GM23338 (cell line): ENCODE data around the gene AFAP1. TPM values are rescaled to one million over a fixed set of nuclear protein-coding genes. Genes with fewer than 3 reads are reported as not detected.
A peak's percentile ranks its signal among the peaks of the same experiment; 100 is the strongest.

Experiments used
- ATAC-seq: fragments of 200-7000 bp; cut with Tn5 transposase; 3 replicates; pipeline ENCODE4 v1.9.1; 2020
- DNase-seq: peaks from one replicate; pipeline ENCODE4 v3.0.0-alpha.2; 2015; ENCODE audit warnings: low spot score
- H2AFZ ChIP-seq: fragments of 200-600 bp; sonication (generic); 2 replicates; pipeline ENCODE4 v1.8.0; 2016; ENCODE audit warnings: antibody characterized with exemption, mild to moderate bottlenecking, moderate library complexity
- H3F3A ChIP-seq: fragments of 200-600 bp; sonication (generic); replicated peaks from 2 replicates; pipeline ENCODE4 v1.8.0; 2017; ENCODE audit warnings: antibody characterized with exemption, mixed run types, low read depth
- H3K27ac ChIP-seq: fragments of 200-600 bp; sonication (generic); 2 replicates; pipeline ENCODE4 v1.6.1; 2016; ENCODE audit warnings: low read depth
- H3K27me3 ChIP-seq: fragments of 200-600 bp; sonication (generic); 2 replicates; pipeline ENCODE4 v1.8.0; 2016; ENCODE audit warnings: mild to moderate bottlenecking, mixed run types, moderate library complexity; ENCODE audit not compliant: insufficient read depth
- H3K36me3 ChIP-seq: fragments of 200-600 bp; sonication (generic); 2 replicates; pipeline ENCODE4 v1.8.0; 2016; ENCODE audit warnings: mild to moderate bottlenecking; ENCODE audit not compliant: insufficient read depth
- H3K4me1 ChIP-seq: fragments of 200-600 bp; sonication (generic); 2 replicates; pipeline ENCODE4 v1.8.0; 2016; ENCODE audit warnings: mild to moderate bottlenecking, moderate library complexity; ENCODE audit not compliant: insufficient read depth
- H3K4me2 ChIP-seq: fragments of 200-600 bp; sonication (generic); 2 replicates; pipeline ENCODE4 v1.7.1; 2017; ENCODE audit warnings: mixed run types
- H3K4me3 ChIP-seq: fragments of 200-600 bp; sonication (generic); 2 replicates; pipeline ENCODE4 v1.6.1; 2016; ENCODE audit warnings: mixed run types
- H3K79me2 ChIP-seq: fragments of 200-600 bp; sonication (generic); replicated peaks from 2 replicates; pipeline ENCODE4 v1.8.0; 2017; ENCODE audit warnings: mild to moderate bottlenecking; ENCODE audit not compliant: insufficient read depth
- H3K9me2 ChIP-seq: fragments of 200-600 bp; sonication (generic); 2 replicates; pipeline ENCODE4 v1.8.0; 2017; ENCODE audit not compliant: insufficient read depth
- H4K20me1 ChIP-seq: fragments of 200-600 bp; sonication (generic); replicated peaks from 2 replicates; pipeline ENCODE4 v1.8.0; 2017; ENCODE audit warnings: mild to moderate bottlenecking; ENCODE audit not compliant: insufficient read depth
- H3K27ac Mint-ChIP-seq: 2 replicates; pipeline ENCODE4 v1.8.0; 2020; ENCODE audit warnings: inconsistent platforms, mild to moderate bottlenecking, moderate library complexity, mixed read lengths
- H3K27me3 Mint-ChIP-seq: 3 replicates; pipeline ENCODE4 v1.8.0; 2022; ENCODE audit warnings: low read depth, mild to moderate bottlenecking, moderate library complexity, mixed read lengths, inconsistent platforms; ENCODE audit not compliant: insufficient read depth, poor library complexity
- H3K36me3 Mint-ChIP-seq: 3 replicates; pipeline ENCODE4 v1.8.0; 2021; ENCODE audit warnings: low read depth, mild to moderate bottlenecking, inconsistent platforms, moderate library complexity, mixed read lengths
- H3K4me1 Mint-ChIP-seq: 3 replicates; pipeline ENCODE4 v1.8.0; 2020; ENCODE audit warnings: mild to moderate bottlenecking, inconsistent platforms, mixed read lengths
- H3K4me3 Mint-ChIP-seq: 3 replicates; pipeline ENCODE4 v1.8.0; 2021; ENCODE audit warnings: moderate library complexity, mild to moderate bottlenecking, inconsistent platforms, mixed read lengths
- H3K9me3 Mint-ChIP-seq: 3 replicates; pipeline ENCODE4 v1.8.0; 2020; ENCODE audit warnings: moderate library complexity, mild to moderate bottlenecking, inconsistent platforms, mixed read lengths
- CREB1 ChIP-seq: fragments of 250-450 bp; sonication (Bioruptor Pico); IDR thresholded peaks from 2 replicates; pipeline ENCODE4 v1.5.0; 2020; ENCODE audit warnings: low read depth, mild to moderate bottlenecking, moderate library complexity
- EZH2 ChIP-seq: fragments of 200-600 bp; sonication (generic); IDR thresholded peaks from one replicate; pipeline ENCODE4 v1.8.0; 2017; ENCODE audit warnings: antibody characterized with exemption, mild to moderate bottlenecking, low read depth; ENCODE audit not compliant: unreplicated experiment
- JUNB ChIP-seq: IDR thresholded peaks from one replicate; pipeline ENCODE4 v1.6.1; 2016; ENCODE audit warnings: antibody characterized with exemption; ENCODE audit not compliant: unreplicated experiment
- NANOG ChIP-seq: IDR thresholded peaks from 2 replicates; pipeline ENCODE4 v1.6.1; 2016; ENCODE audit warnings: antibody characterized with exemption, borderline replicate concordance
- POLR2AphosphoS5 ChIP-seq: IDR thresholded peaks from 2 replicates; pipeline ENCODE4 v1.6.1; 2016; ENCODE audit warnings: antibody characterized with exemption, low read depth
- STAT1 ChIP-seq: IDR thresholded peaks from one replicate; pipeline ENCODE4 v1.6.1; 2016; ENCODE audit warnings: antibody characterized with exemption; ENCODE audit not compliant: unreplicated experiment
- ZNF114 ChIP-seq: fragments of 250-450 bp; sonication (Bioruptor Pico); IDR thresholded peaks from 2 replicates; pipeline ENCODE4 v1.5.0; 2020; ENCODE audit warnings: mild to moderate bottlenecking, moderate library complexity
- ZNF331 ChIP-seq: fragments of 250-450 bp; sonication (Bioruptor Pico); IDR thresholded peaks from 2 replicates; pipeline ENCODE4 v1.5.0; 2020; ENCODE audit warnings: low read depth, mild to moderate bottlenecking, moderate library complexity
- polyA plus RNA-seq: library from polyadenylated mRNA; unstranded; fragments of >200 nt; fragmentation: Nextera tagmentation; extraction: Ambion mirVana; gene quantifications from 2 replicates; pipeline ENCODE4 v1.2.1, GENCODE V29; 2016
- total RNA-seq: library from RNA; depleted of rRNA; stranded (reverse); fragments of >200 nt; shearing (Covaris generic); gene quantifications from 2 replicates; pipeline ENCODE4 v1.2.3, GENCODE V29; 2014
- TF ChIP-seq, protein P1 (sequence below): IDR thresholded peaks from 2 replicates; pipeline ENCODE4 v1.6.1; 2016; ENCODE audit warnings: antibody characterized with exemption
- TF ChIP-seq, protein P2 (sequence below): fragments of 250-450 bp; sonication (Bioruptor Pico); IDR thresholded peaks from 2 replicates; pipeline ENCODE4 v1.5.0; 2020; ENCODE audit warnings: mild to moderate bottlenecking, moderate library complexity
- TF ChIP-seq, protein P3 (sequence below), 2 experiments: fragments of 200-600 bp in 1 of 2; sonication (generic) in 1 of 2; conservative IDR thresholded peaks; 2 replicates each; pipeline versions ENCODE4 v1.5.1 to v1.6.1; 2016 to 2017; ENCODE audit warnings: antibody characterized with exemption in 2 of 2, low read depth in 2 of 2, mild to moderate bottlenecking in 2 of 2, moderate library complexity in 1 of 2

Gene AFAP1
- total and polyA plus RNA-seq, 2 experiments from 2014 or later, result 6.5 to 21.5 TPM

DNA sequence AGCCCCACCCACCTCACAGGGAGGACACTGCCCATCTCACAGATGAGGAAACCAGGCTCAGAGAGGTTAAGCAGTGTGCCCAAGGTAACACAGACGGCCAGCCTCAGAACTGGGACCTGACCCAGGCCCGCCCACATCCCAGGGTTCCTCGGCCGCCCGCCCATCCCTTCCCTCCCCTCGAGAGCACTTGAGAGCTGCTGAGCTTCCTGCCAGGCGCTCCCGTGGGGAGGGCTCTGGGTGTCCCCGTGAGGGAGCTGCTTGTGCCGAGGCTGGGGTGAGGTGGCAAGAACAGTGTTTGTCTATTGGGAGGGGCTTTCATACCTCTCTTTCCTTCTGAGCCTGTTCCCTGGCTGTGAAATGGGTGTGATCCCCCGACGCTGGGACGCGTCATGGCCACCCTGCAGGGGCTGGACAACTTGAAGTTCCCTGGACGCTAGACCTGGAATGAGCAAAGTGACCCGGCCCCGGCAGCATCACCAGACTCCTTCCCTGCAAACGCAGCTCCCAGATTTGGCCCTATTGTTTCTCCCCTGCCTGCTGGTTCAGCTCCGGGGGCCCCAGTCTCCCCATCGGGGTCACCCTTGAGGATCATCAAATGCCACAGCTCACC lies 204.9 kb downstream of the AFAP1 start:
- Mint-ChIP-seq H3K36me3 (no peaks in the 10 kb centered on the region; the same call in 2 of the 3 replicates), H3K27me3 (peaks cover 2% of the 10 kb centered on the region), H3K4me1 (no peaks in the 10 kb centered on the region; the same call in 2 of the 3 replicates), H3K9me3 (no peaks in the 10 kb centered on the region), H3K27ac (no peak overlapping the region), H3K4me3 (no peak overlapping the region)
- H3K36me3 ChIP-seq, result no peaks in the 10 kb centered on the region
- H3K79me2 ChIP-seq, result no peaks in the 10 kb centered on the region
- no peaks in the 10 kb centered on the region for H3F3A ChIP-seq
- no peaks in the 10 kb centered on the region for H3K27me3 ChIP-seq
- no peaks in the 10 kb centered on the region for H4K20me1 ChIP-seq
- ATAC-seq (no peak), DNase-seq (no peak)
- no peak overlapping the region for H2AFZ ChIP-seq
- H3K4me2 ChIP-seq, result no peak overlapping the region
- H3K9me2 ChIP-seq, result no peaks in the 10 kb centered on the region
- TF ChIP-seq JUNB, result no peak
- TF ChIP-seq, protein P1, sequence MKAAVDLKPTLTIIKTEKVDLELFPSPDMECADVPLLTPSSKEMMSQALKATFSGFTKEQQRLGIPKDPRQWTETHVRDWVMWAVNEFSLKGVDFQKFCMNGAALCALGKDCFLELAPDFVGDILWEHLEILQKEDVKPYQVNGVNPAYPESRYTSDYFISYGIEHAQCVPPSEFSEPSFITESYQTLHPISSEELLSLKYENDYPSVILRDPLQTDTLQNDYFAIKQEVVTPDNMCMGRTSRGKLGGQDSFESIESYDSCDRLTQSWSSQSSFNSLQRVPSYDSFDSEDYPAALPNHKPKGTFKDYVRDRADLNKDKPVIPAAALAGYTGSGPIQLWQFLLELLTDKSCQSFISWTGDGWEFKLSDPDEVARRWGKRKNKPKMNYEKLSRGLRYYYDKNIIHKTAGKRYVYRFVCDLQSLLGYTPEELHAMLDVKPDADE, result no peak
- no peak for TF ChIP-seq NANOG
- no peaks in the 10 kb centered on the region for H3K4me1 ChIP-seq
- no peak overlapping the region for H3K4me3 ChIP-seq
- H3K27ac ChIP-seq, result no peak overlapping the region

DNA sequence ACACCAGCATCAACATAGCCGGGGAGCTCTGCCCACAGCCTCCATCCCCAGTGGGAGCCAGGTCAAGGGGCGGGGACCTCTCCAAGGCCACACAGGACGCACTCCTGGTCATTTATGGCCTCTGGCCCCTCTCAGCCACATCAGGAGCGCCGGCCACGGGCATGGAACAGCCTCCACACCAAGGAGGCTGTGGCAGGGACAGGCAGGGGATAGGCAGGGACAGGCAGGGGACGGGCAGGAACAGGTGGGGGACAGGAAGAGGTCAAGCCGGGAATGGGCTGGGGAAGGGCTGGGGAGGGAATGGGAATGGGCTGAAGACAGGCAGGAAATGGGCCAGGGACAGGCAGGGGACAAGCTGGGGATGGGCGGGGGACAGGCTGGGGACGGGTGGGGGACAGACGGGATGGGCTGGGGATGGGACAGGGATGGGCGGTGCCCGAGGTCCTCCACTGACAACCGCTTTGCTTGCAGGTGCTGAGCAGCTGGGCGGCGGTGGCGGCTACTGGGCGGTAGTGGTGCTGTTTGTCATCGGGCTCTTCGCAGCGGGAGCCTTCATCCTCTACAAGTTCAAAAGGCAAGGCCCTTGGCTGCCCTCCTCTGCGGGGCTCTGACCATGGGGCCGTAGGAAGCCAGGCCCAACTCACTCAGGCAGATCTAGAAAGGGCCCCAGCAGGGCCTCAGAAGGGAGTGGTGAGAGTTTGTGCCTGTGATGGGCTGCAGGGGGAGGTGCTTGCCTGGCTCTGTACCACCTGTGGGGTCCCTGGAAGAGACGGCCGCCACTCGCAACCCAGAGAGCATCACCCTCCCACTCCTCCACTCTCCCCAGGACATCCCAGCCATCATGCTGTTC lies 205.6 kb downstream of the AFAP1 start:
- Histone ChIP-seq H3K9me2 (no peaks in the 10 kb centered on the region), H3K79me2 (no peaks in the 10 kb centered on the region), H3K27me3 (no peaks in the 10 kb centered on the region), H2AFZ (no peak overlapping the region), H3K36me3 (no peaks in the 10 kb centered on the region), H3K27ac (no peak overlapping the region), H3F3A (no peaks in the 10 kb centered on the region), H3K4me2 (no peak overlapping the region), H4K20me1 (no peaks in the 10 kb centered on the region), H3K4me1 (no peaks in the 10 kb centered on the region), H3K4me3 (no peak overlapping the region)
- Mint-ChIP-seq H3K36me3 (no peaks in the 10 kb centered on the region; the same call in 2 of the 3 replicates), H3K4me3 (no peak overlapping the region), H3K27ac (no peak overlapping the region), H3K4me1 (no peaks in the 10 kb centered on the region; the same call in 2 of the 3 replicates), H3K9me3 (no peaks in the 10 kb centered on the region), H3K27me3 (peaks cover 2% of the 10 kb centered on the region)
- DNase-seq, result no peak
- peak; percentile 56 for ATAC-seq
- no peak for TF ChIP-seq ZNF114 (CRISPR knock-in tag)
- TF ChIP-seq ZNF331 (CRISPR knock-in tag), result no peak
- TF ChIP-seq, protein P2, sequence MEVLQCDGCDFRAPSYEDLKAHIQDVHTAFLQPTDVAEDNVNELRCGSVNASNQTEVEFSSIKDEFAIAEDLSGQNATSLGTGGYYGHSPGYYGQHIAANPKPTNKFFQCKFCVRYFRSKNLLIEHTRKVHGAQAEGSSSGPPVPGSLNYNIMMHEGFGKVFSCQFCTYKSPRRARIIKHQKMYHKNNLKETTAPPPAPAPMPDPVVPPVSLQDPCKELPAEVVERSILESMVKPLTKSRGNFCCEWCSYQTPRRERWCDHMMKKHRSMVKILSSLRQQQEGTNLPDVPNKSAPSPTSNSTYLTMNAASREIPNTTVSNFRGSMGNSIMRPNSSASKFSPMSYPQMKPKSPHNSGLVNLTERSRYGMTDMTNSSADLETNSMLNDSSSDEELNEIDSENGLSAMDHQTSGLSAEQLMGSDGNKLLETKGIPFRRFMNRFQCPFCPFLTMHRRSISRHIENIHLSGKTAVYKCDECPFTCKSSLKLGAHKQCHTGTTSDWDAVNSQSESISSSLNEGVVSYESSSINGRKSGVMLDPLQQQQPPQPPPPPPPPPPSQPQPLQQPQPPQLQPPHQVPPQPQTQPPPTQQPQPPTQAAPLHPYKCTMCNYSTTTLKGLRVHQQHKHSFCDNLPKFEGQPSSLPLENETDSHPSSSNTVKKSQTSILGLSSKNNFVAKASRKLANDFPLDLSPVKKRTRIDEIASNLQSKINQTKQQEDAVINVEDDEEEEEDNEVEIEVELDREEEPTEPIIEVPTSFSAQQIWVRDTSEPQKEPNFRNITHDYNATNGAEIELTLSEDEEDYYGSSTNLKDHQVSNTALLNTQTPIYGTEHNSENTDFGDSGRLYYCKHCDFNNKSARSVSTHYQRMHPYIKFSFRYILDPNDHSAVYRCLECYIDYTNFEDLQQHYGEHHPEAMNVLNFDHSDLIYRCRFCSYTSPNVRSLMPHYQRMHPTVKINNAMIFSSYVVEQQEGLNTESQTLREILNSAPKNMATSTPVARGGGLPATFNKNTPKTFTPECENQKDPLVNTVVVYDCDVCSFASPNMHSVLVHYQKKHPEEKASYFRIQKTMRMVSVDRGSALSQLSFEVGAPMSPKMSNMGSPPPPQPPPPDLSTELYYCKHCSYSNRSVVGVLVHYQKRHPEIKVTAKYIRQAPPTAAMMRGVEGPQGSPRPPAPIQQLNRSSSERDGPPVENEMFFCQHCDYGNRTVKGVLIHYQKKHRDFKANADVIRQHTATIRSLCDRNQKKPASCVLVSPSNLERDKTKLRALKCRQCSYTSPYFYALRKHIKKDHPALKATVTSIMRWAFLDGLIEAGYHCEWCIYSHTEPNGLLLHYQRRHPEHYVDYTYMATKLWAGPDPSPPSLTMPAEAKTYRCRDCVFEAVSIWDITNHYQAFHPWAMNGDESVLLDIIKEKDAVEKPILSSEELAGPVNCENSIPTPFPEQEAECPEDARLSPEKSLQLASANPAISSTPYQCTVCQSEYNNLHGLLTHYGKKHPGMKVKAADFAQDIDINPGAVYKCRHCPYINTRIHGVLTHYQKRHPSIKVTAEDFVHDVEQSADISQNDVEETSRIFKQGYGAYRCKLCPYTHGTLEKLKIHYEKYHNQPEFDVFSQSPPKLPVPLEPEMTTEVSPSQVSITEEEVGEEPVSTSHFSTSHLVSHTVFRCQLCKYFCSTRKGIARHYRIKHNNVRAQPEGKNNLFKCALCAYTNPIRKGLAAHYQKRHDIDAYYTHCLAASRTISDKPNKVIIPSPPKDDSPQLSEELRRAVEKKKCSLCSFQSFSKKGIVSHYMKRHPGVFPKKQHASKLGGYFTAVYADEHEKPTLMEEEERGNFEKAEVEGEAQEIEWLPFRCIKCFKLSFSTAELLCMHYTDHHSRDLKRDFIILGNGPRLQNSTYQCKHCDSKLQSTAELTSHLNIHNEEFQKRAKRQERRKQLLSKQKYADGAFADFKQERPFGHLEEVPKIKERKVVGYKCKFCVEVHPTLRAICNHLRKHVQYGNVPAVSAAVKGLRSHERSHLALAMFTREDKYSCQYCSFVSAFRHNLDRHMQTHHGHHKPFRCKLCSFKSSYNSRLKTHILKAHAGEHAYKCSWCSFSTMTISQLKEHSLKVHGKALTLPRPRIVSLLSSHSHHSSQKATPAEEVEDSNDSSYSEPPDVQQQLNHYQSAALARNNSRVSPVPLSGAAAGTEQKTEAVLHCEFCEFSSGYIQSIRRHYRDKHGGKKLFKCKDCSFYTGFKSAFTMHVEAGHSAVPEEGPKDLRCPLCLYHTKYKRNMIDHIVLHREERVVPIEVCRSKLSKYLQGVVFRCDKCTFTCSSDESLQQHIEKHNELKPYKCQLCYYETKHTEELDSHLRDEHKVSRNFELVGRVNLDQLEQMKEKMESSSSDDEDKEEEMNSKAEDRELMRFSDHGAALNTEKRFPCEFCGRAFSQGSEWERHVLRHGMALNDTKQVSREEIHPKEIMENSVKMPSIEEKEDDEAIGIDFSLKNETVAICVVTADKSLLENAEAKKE (CRISPR knock-in tag), result no peak
- TF ChIP-seq POLR2AphosphoS5, result no peak
- TF ChIP-seq EZH2, result no peak
- no peak for TF ChIP-seq CREB1 (CRISPR knock-in tag)
- no peak for TF ChIP-seq STAT1
- TF ChIP-seq, protein P3, sequence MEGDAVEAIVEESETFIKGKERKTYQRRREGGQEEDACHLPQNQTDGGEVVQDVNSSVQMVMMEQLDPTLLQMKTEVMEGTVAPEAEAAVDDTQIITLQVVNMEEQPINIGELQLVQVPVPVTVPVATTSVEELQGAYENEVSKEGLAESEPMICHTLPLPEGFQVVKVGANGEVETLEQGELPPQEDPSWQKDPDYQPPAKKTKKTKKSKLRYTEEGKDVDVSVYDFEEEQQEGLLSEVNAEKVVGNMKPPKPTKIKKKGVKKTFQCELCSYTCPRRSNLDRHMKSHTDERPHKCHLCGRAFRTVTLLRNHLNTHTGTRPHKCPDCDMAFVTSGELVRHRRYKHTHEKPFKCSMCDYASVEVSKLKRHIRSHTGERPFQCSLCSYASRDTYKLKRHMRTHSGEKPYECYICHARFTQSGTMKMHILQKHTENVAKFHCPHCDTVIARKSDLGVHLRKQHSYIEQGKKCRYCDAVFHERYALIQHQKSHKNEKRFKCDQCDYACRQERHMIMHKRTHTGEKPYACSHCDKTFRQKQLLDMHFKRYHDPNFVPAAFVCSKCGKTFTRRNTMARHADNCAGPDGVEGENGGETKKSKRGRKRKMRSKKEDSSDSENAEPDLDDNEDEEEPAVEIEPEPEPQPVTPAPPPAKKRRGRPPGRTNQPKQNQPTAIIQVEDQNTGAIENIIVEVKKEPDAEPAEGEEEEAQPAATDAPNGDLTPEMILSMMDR (conservative IDR thresholded peaks at IDR 0.05; ENCODE audit: low read depth in 2 of 2), result no peak
- no peak for TF ChIP-seq NANOG
